NCI-H1105 (cell line): ENCODE data around the gene TAF11L2.
"Not testable (repeated sequence)": the region's sequence is repeated elsewhere in the genome, so short reads cannot be mapped to it uniquely, and the experiment has no call there.

Experiments used
- DNase-seq: peaks from one replicate; lab custom pipeline; 2025; lab: John Stamatoyannopoulos, UW

The TAF11L2 gene

DNA sequence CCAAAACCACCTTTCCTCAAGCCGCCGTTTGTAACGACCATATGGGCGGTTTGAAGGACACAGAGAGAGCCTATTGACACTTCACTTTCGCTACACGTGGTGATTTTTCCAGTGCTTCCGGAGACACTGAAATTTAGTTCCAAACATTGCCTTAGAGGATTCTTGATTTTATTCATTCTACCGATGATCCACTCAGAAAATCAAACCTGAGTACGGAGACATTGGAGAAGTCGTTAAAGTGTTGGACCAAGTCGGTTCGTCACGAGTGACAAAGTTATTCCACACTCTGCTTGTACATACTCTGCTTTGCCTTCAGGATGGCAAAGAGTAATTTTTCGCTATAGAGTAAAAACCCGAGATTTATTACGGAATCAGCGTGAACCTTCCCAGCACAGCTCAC is 28.5 kb downstream of the TAF11L2 start:
- DNase-seq = not testable (repeated sequence)

DNA sequence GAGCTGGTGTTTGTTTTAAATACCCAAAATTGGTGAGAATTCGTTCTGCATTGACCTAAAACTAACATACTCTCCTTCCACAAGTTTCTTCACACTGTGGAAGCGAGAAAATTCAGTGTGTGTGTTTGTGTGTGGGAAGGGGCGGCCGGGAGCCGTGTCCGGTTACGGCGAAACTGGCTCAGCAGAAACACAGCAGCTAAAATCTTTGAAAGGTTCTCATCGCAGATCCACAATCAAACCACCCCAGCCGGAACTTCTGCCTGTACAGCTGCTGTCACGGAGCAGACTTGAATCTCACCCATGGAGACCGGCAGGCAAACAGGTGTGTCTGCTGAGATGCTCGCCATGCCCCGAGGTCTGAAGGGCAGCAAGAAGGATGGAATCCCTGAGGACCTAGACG is 30.3 kb downstream of the TAF11L2 start, which contains the start of gene TAF11L6:
Gene TAF11L6 (plus strand): TSS at position 301 of the 400 bp plus-strand sequence.
- DNase-seq = not testable (repeated sequence)
